ENCODE results near the gene PTPRG. TPM values are rescaled to one million over a fixed set of nuclear protein-coding genes. Genes with fewer than 3 reads are reported as not detected.

The PTPRG gene
- total RNA-seq, 3 donors from 2014 or later: 28.9 to 54.7 (median 40.4) TPM

DNA sequence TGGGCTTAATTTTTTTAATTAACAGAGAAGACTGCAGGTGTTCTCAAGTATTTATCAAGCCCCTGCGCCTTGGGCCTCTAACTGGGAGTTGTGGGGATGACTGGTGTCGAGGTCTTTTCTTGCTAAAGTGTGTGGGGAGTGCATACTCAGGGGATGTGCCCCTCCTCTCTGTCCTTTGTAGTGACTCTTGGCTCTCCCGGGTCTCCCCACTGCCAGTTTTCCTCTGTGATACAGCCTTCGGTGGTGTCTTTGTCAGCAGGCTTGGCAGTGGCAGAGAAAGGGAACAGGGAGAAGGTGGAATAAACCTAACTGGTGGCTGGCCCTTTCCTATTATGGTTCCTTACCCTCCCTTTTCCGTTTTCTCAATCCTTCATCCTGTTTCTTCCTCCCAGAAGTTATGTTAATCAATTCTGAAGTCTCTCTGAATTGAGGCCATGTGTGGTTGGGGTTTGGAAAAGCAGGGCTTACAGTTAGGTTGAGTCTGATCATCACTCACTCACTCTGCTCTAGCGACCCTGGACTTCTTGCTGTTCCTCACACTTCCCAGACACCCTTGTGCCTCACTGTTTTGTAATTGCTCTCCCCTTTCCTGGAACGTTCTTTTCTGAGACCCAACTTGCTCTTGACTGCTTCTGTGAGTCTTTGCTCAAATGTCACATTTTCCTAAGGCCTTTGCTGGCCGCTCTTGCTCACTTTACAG lies 158.1 kb downstream of the PTPRG start:
- DNase-seq (no peak), ATAC-seq (no peak)
- intact Hi-C loops (cut with DNase I, micrococcal nuclease): no loop called here
- H3K4me1 ChIP-seq (ENCODE audit: low read depth): no peaks in the 10 kb centered on the region
- no peaks in the 10 kb centered on the region for H3K36me3 ChIP-seq (ENCODE audit: low read depth)
- TF ChIP-seq, protein P1, sequence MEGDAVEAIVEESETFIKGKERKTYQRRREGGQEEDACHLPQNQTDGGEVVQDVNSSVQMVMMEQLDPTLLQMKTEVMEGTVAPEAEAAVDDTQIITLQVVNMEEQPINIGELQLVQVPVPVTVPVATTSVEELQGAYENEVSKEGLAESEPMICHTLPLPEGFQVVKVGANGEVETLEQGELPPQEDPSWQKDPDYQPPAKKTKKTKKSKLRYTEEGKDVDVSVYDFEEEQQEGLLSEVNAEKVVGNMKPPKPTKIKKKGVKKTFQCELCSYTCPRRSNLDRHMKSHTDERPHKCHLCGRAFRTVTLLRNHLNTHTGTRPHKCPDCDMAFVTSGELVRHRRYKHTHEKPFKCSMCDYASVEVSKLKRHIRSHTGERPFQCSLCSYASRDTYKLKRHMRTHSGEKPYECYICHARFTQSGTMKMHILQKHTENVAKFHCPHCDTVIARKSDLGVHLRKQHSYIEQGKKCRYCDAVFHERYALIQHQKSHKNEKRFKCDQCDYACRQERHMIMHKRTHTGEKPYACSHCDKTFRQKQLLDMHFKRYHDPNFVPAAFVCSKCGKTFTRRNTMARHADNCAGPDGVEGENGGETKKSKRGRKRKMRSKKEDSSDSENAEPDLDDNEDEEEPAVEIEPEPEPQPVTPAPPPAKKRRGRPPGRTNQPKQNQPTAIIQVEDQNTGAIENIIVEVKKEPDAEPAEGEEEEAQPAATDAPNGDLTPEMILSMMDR (IDR thresholded peaks at IDR 0.05): no peak
- no peak overlapping the region for H3K4me3 ChIP-seq
- H3K9me3 ChIP-seq: no peaks in the 10 kb centered on the region

- DNase-seq (no peak), ATAC-seq (no peak)
- Histone ChIP-seq H3K36me3 (ENCODE audit: low read depth) (no peaks in the 10 kb centered on the region), H3K4me1 (ENCODE audit: low read depth) (no peaks in the 10 kb centered on the region), H3K9me3 (no peaks in the 10 kb centered on the region), H3K4me3 (no peak overlapping the region)
- intact Hi-C loops (cut with DNase I, micrococcal nuclease): no loop called here
- TF ChIP-seq, protein P1 (IDR thresholded peaks at IDR 0.05): no peak
Observed at GRCh38 chr3:61723038-61723437, 161.7 kb downstream of the PTPRG start.

- DNase-seq (no peak), ATAC-seq (no peak)
- Histone ChIP-seq H3K36me3 (ENCODE audit: low read depth) (no peaks in the 10 kb centered on the region), H3K4me3 (no peak overlapping the region), H3K4me1 (ENCODE audit: low read depth) (no peaks in the 10 kb centered on the region), H3K9me3 (no peaks in the 10 kb centered on the region)
- intact Hi-C loops (cut with DNase I, micrococcal nuclease): no loop called here
- TF ChIP-seq, protein P1 (IDR thresholded peaks at IDR 0.05): no peak
Observed at GRCh38 chr3:61724183-61724582, 162.8 kb downstream of the PTPRG start.

DNA sequence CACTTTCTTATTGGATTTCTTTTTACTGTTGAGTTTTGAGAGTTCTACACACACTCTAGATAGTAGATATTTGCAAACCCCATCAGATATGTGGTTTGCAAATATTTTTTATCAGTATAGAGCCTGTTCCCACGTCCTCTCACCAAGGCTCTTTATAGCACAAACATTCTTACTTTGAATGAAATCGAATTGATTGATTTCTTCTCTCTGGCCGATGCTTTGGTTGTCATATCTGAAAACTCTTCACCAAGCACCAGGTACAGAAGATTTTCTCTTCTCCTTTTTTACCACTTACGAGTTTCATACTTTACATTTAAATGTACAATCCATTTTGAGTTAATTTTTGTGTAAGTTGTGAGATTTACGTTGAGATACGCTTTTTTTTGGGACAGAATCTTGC lies 163.4 kb downstream of the PTPRG start:
- H3K36me3 ChIP-seq (ENCODE audit: low read depth): no peaks in the 10 kb centered on the region
- H3K4me1 ChIP-seq (ENCODE audit: low read depth): peaks cover 2% of the 10 kb centered on the region
- DNase-seq (no peak), ATAC-seq (no peak)
- no peak overlapping the region for H3K4me3 ChIP-seq
- TF ChIP-seq, protein P1 (IDR thresholded peaks at IDR 0.05): no peak
- intact Hi-C loops (cut with DNase I, micrococcal nuclease): no loop called here
- no peaks in the 10 kb centered on the region for H3K9me3 ChIP-seq

DNA sequence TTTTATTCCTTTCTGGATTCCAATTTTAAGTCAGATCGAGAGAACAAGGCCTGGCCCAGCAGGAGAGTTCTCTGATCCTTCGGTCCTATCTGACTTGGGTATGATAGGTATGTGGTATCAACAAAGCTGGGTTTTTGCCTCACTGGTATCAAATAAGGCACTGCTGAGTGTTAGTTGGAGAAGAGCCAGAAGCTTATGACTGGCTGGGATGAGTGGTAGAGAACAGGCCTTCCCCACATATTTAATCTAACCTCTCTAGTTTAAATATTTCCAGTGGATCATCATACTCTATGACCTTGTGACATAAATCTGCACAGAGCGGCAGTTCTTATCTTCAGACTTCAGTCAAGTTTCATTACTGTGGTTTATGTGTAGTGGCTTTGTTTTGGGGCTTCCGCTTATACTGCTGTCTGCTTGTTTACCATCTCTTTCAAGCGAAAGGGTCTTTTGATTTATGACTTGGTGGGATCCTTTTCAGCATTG lies 164.5 kb downstream of the PTPRG start:
- TF ChIP-seq, protein P1 (IDR thresholded peaks at IDR 0.05): no peak
- peak; percentile 88 for ATAC-seq

More for the DNA sequence above, 164.5 kb downstream of the PTPRG start:
- Histone ChIP-seq H3K36me3 (ENCODE audit: low read depth) (no peaks in the 10 kb centered on the region), H3K9me3 (no peaks in the 10 kb centered on the region), H3K4me3 (no peak overlapping the region), H3K4me1 (ENCODE audit: low read depth) (peaks cover 3% of the 10 kb centered on the region)
- intact Hi-C loops (cut with DNase I, micrococcal nuclease): no loop called here
- DNase-seq: peak in 1 of 3 donors; percentile 28

Data from mucosa of descending colon (tissue), 3 donors.